ENCODE measurements around the gene DPP7.

DNA sequence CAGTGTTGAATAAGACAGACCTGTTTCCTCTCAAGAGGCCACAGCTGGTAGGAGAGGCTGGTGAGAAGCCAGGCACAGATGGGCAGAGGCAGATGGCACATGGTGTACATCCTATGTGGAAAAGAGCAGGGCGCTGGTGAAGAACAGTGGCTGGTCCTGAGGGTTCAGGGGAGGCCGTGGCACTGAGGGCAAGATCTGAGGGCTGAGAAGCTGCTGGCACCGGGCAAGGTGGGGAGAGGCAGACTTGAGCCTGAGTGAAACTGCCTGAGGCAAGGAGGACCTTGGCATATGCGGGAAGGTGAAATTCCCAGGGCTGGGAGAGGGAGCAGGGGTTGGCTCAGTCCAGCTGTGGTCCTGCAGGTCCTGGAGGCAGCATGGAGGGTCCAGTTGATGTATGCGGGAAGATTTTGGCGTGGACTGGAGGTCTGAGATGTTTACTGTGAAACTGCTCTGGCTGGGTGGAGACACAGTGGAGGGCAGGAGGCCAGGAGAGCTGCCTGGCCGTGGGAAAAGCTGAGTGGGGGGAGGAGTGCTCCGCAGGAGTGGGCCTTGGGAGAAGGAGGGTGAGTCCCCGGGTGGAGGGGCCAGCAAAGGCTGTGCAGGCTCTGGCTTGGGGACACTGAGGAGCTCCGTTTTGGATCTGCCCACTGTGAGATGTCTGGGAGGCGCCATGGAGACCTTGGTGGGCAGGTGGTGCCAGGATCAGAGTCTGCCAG lies 25.1 kb downstream of the DPP7 start:
- TF ChIP-seq RNF2 (IDR thresholded peaks at IDR 0.05; ENCODE audit: borderline replicate concordance, low read depth, low read length, missing control alignments, poor library complexity, severe bottlenecking): no peak
- TF ChIP-seq BRCA1 (IDR thresholded peaks at IDR 0.05; ENCODE audit: low read depth, low read length): no peak
- no peak for TF ChIP-seq EZH2 (IDR thresholded peaks at IDR 0.05; ENCODE audit: low read depth, low read length, severe bottlenecking)
- no peak for TF ChIP-seq TCF12 (IDR thresholded peaks at IDR 0.05; ENCODE audit: low read depth, low read length)
- no peak for TF ChIP-seq TAF1 (IDR thresholded peaks at IDR 0.05; ENCODE audit: low read depth, low read length)
- TF ChIP-seq POLR2AphosphoS5 (IDR thresholded peaks at IDR 0.05; ENCODE audit: low read depth, low read length): no peak
- TF ChIP-seq, protein P1, sequence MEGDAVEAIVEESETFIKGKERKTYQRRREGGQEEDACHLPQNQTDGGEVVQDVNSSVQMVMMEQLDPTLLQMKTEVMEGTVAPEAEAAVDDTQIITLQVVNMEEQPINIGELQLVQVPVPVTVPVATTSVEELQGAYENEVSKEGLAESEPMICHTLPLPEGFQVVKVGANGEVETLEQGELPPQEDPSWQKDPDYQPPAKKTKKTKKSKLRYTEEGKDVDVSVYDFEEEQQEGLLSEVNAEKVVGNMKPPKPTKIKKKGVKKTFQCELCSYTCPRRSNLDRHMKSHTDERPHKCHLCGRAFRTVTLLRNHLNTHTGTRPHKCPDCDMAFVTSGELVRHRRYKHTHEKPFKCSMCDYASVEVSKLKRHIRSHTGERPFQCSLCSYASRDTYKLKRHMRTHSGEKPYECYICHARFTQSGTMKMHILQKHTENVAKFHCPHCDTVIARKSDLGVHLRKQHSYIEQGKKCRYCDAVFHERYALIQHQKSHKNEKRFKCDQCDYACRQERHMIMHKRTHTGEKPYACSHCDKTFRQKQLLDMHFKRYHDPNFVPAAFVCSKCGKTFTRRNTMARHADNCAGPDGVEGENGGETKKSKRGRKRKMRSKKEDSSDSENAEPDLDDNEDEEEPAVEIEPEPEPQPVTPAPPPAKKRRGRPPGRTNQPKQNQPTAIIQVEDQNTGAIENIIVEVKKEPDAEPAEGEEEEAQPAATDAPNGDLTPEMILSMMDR (IDR thresholded peaks at IDR 0.05; ENCODE audit: control extremely low read depth in 1 of 3, insufficient read depth in 1 of 3, low read depth in 1 of 3, low read length in 3 of 3): no peak
- TF ChIP-seq POLR2A (IDR thresholded peaks at IDR 0.05; ENCODE audit: control extremely low read depth in 1 of 2, low read depth in 2 of 2, low read length in 2 of 2): no peak
- TF ChIP-seq CBX8 (IDR thresholded peaks at IDR 0.05; ENCODE audit: borderline replicate concordance, low read depth, low read length): no peak
